K562 (cell line): ENCODE data around the gene LRP3. TPM values are rescaled to one million over a fixed set of nuclear protein-coding genes. Genes with fewer than 3 reads are reported as not detected.

Experiments used
- ATAC-seq: fragments of 200-7000 bp; cut with Tn5 transposase; 3 replicates; pipeline ENCODE4 v1.9.1; 2020; ENCODE audit warnings: moderate library complexity
- BruUV-seq: library from RNA; stranded (reverse); fragments of 400-500 nt; replicated peaks from 2 replicates; lab custom pipeline; 2021; lab: Mats Ljungman, UMichigan
- CTCF ChIA-PET: fragments of 300-600 bp; formaldehyde crosslinking; extraction: SDS; loops from one replicate; lab custom pipeline; 2021; ENCODE audit warnings: low intra/inter-chr PET ratio; lab: Yijun Ruan, JAX
- POLR2A ChIA-PET: fragments of 300-600, 350-650 bp; sonication (Branson Sonifier 250); formaldehyde crosslinking; extraction: SDS; loops from one replicate; lab custom pipeline; 2021; ENCODE audit warnings: antibody characterized with exemption, inconsistent platforms; lab: Yijun Ruan, JAX
- DNase-seq, 4 experiments: peaks; one replicate each; pipeline versions ENCODE4 v3.0.0 to v3.0.0-alpha.2; 2011 to 2018; ENCODE audit warnings: low spot score in 3 of 4, mixed read lengths in 3 of 4; ENCODE audit errors: extremely low read depth in 1 of 4
- FAIRE-seq: peaks from 2 replicates; lab custom pipeline; 2011; peaks lifted over from hg19 to GRCh38; lab: Jason Lieb, UNC
- H2AFZ ChIP-seq: 2 replicates; pipeline ENCODE4 v1.6.0; 2011; ENCODE audit warnings: low read depth, low read length, control low read depth, inconsistent platforms
- H3K27ac ChIP-seq: fragments of 200-600 bp; 3 replicates; pipeline ENCODE4 v1.8.0; 2011; ENCODE audit warnings: low read depth, mild to moderate bottlenecking, control low read depth, inconsistent platforms, low read length, moderate library complexity, mixed read lengths; ENCODE audit errors: extremely low read depth
- H3K27me3 ChIP-seq, 2 experiments: fragments of 300-600 bp in 1 of 2; 2 replicates in 1 of 2; 3 replicates in 1 of 2; pipeline versions ENCODE4 v1.6.0 to v1.8.0; 2011; ENCODE audit warnings: inconsistent platforms in 2 of 2, low read length in 2 of 2, mild to moderate bottlenecking in 1 of 2, mixed read lengths in 1 of 2, moderate library complexity in 1 of 2; ENCODE audit not compliant: control insufficient read depth in 2 of 2, insufficient read depth in 2 of 2
- H3K36me3 ChIP-seq: fragments of 300-600 bp; 3 replicates; pipeline ENCODE4 v1.8.0; 2011; ENCODE audit warnings: mild to moderate bottlenecking, low read length, inconsistent platforms; ENCODE audit not compliant: control insufficient read depth, insufficient read depth
- H3K4me1 ChIP-seq, 2 experiments: fragments of 200-600 bp in 1 of 2; replicated peaks in 1 of 2; 2 replicates in 1 of 2; 3 replicates in 1 of 2; pipeline versions ENCODE4 v1.5.1 to v1.8.0; 2011; ENCODE audit warnings: inconsistent platforms in 2 of 2, low read length in 2 of 2, mild to moderate bottlenecking in 1 of 2, mixed read lengths in 1 of 2, moderate library complexity in 1 of 2; ENCODE audit not compliant: control insufficient read depth in 2 of 2, insufficient read depth in 2 of 2
- H3K4me2 ChIP-seq: 2 replicates; pipeline ENCODE4 v1.6.1; 2011; ENCODE audit warnings: low read length, control low read depth, inconsistent platforms, mixed read lengths; ENCODE audit not compliant: insufficient read depth
- H3K4me3 ChIP-seq: fragments of 200-600 bp; sonication (generic), shearing (Covaris generic); 2 replicates; pipeline ENCODE4 v1.5.1; 2016; ENCODE audit warnings: control low read depth, inconsistent platforms
- H3K79me2 ChIP-seq: fragments of 200-600 bp; 3 replicates; pipeline ENCODE4 v1.8.0; 2011; ENCODE audit warnings: low read length, inconsistent platforms; ENCODE audit not compliant: control insufficient read depth, insufficient read depth
- H3K9ac ChIP-seq, 2 experiments: 2 replicates each; pipeline versions ENCODE4 v1.6.0 to v1.6.1; 2011; ENCODE audit warnings: low read depth in 2 of 2, low read length in 2 of 2, control low read depth in 1 of 2, inconsistent platforms in 1 of 2, mild to moderate bottlenecking in 1 of 2, mixed read lengths in 1 of 2; ENCODE audit not compliant: insufficient read depth in 1 of 2
- H3K9me1 ChIP-seq: one replicate; pipeline ENCODE4 v1.6.0; 2011; ENCODE audit warnings: inconsistent platforms, mild to moderate bottlenecking, low read length, moderate library complexity; ENCODE audit not compliant: control insufficient read depth, insufficient read depth
- H3K9me3 ChIP-seq: replicated peaks from 2 replicates; pipeline ENCODE4 v1.5.1; 2011; ENCODE audit warnings: low read depth, low read length, inconsistent platforms; ENCODE audit not compliant: control insufficient read depth, insufficient read depth
- H4K20me1 ChIP-seq: replicated peaks from 2 replicates; pipeline ENCODE4 v1.6.1; 2011; ENCODE audit warnings: low read length, inconsistent platforms, mixed read lengths; ENCODE audit not compliant: control insufficient read depth, insufficient read depth
- CHD4 ChIP-seq: fragments of 200-600 bp; sonication (generic); IDR thresholded peaks from 3 replicates; pipeline ENCODE4 v1.6.1; 2012; ENCODE audit warnings: low read depth, mild to moderate bottlenecking, mixed read lengths, low read length, inconsistent platforms; ENCODE audit not compliant: insufficient read depth, insufficient replicate concordance, poor library complexity, severe bottlenecking
- RBBP5 ChIP-seq: fragments of 200-600 bp; sonication (generic); IDR thresholded peaks from 2 replicates; pipeline ENCODE4 v1.6.1; 2012; ENCODE audit warnings: borderline replicate concordance, mild to moderate bottlenecking, low read length, control low read depth, inconsistent platforms; ENCODE audit not compliant: insufficient read depth, poor library complexity, severe bottlenecking
- WGBS: fragments of 100-300 bp; shearing (Covaris generic); methylation state at CpG from one replicate; pipeline ENCODE4 v1.1.6; 2016; ENCODE audit warnings: low coverage, mixed read lengths; ENCODE audit not compliant: insufficient coverage; ENCODE audit errors: missing lambda C conversion rate; 5-methylcytosine and 5-hydroxymethylcytosine counted together
- in situ Hi-C: fragments of 300-500 bp; cut with MboI; formaldehyde crosslinking; loops from 4 replicates; pipeline ENCODE4 v1.15.0; 2018; ENCODE audit warnings: inconsistent platforms, mixed read lengths
- intact Hi-C: fragments of 100-400 bp; cut with micrococcal nuclease; formaldehyde crosslinking; loops from 2 replicates; pipeline ENCODE4 v1.14.2; 2022
- polyA plus RNA-seq, 8 experiments: library from polyadenylated mRNA; depleted of rRNA in 4 of 8; stranded (reverse) in 5 of 8; unstranded in 3 of 8; fragments of >200 nt; fragmentation: Nextera tagmentation in 2 of 8; fragmentation: Illumina TruSeq in 1 of 8; extraction: Ambion mirVana in 2 of 8; extraction: Trizol in 1 of 8; gene quantifications; 2 replicates each; pipeline versions ENCODE4 v1.2.1 to v1.2.3, GENCODE V29; 2011 to 2014; ENCODE audit warnings: inconsistent platforms in 1 of 8, missing spikeins in 1 of 8
- total RNA-seq, 7 experiments: library from RNA; depleted of rRNA in 6 of 7; stranded (reverse); fragments of >200 nt in 6 of 7; fragmentation: Illumina TruSeq in 2 of 7; extraction: Trizol in 2 of 7; gene quantifications; 2 replicates each; pipeline versions ENCODE4 v1.2.1 to v1.2.3, GENCODE V29; 2011 to 2021; ENCODE audit warnings: low replicate concordance in 1 of 7

LRP3 gene
- total and polyA plus RNA-seq, 9 of the 15 experiments (the other 6 are each of a cell fraction or from before 2014, with no cell fraction given): 0.29 TPM; not detected in 8

DNA sequence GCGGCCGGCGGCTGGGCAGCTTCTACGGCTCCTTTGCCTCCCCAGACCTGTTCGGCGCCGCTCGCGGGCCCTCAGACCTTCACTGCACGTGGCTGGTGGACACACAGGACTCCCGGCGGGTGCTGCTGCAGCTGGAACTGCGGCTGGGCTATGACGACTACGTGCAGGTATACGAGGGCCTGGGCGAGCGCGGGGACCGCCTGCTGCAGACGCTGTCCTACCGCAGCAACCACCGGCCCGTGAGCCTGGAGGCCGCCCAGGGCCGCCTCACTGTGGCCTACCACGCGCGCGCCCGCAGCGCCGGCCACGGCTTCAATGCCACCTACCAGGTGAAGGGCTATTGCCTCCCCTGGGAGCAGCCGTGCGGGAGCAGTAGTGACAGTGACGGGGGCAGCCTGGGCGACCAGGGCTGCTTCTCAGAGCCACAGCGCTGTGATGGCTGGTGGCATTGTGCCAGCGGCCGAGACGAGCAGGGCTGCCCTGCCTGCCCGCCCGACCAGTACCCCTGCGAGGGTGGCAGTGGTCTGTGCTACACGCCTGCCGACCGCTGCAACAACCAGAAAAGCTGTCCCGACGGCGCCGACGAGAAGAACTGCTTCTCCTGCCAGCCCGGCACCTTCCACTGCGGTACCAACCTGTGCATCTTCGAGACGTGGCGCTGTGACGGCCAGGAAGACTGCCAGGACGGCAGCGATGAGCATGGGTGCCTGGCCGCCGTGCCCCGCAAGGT, 11.6 kb downstream of the LRP3 start:
- CTCF ChIA-PET: no interaction called here
- no peak overlapping the region for H3K27ac ChIP-seq
- intact Hi-C loops (no loop called here), in situ Hi-C loops (no loop called here)
- H3K27me3 ChIP-seq: peaks cover 9 to 90% of the 10 kb centered on the region in 2 experiments; a peak in 4 of 5 replicates
- H3K36me3 ChIP-seq: no peaks in the 10 kb centered on the region
- no peak overlapping the region for H2AFZ ChIP-seq
- H3K4me3 ChIP-seq: no peak overlapping the region
- H3K79me2 ChIP-seq: no peaks in the 10 kb centered on the region
- ATAC-seq: no peak; the same call in 2 of the 3 replicates
- H3K4me2 ChIP-seq: no peak overlapping the region
- H3K9ac ChIP-seq: no peak overlapping the region
- no peaks in the 10 kb centered on the region for H3K9me1 ChIP-seq
- TF ChIP-seq RBBP5 (peak; percentile 6), CHD4 (no peak)
- TF ChIP-seq, all 486 proteins: peak for 1
- FAIRE-seq (no peak), DNase-seq (no peak)
- 21% methylated on average over 37 of the region's 64 CpGs for WGBS
- peaks cover 12% of the 10 kb centered on the region; the same call in 1 of the 2 replicates for H4K20me1 ChIP-seq
- POLR2A ChIA-PET: no interaction called here
- BruUV-seq: no TSS peak
- peaks cover 0 to 37% of the 10 kb centered on the region in 2 experiments; a peak in 2 of 5 replicates for H3K4me1 ChIP-seq
- H3K9me3 ChIP-seq: no peaks in the 10 kb centered on the region
